GM12878 (cell line): ENCODE data around the gene ZNF620. TPM values are rescaled to one million over a fixed set of nuclear protein-coding genes. Genes with fewer than 3 reads are reported as not detected.

Experiments used
- BHLHE40 ChIP-seq, 2 experiments: fragments of 450-650 bp in 1 of 2; IDR thresholded peaks; 2 replicates each; pipeline ENCODE4 v1.6.1; 2011 to 2017; ENCODE audit warnings: low read depth in 2 of 2, borderline replicate concordance in 1 of 2, improper control_type of control experiment in 1 of 2, low read length in 1 of 2, mild to moderate bottlenecking in 1 of 2
- CBX5 ChIP-seq: sonication (generic); IDR thresholded peaks from 2 replicates; pipeline ENCODE4 v1.6.1; 2016; ENCODE audit warnings: low read depth, moderate library complexity, mild to moderate bottlenecking, inconsistent platforms
- CHD1 ChIP-seq: IDR thresholded peaks from 2 replicates; pipeline ENCODE4 v1.6.1; 2012; ENCODE audit warnings: low read depth, low read length, improper control_type of control experiment
- EED ChIP-seq: sonication (generic); IDR thresholded peaks from 2 replicates; pipeline ENCODE4 v1.6.1; 2016; ENCODE audit warnings: antibody characterized with exemption, low read depth
- EGR1 ChIP-seq, 2 experiments: IDR thresholded peaks; 1 replicate in 1 of 2; 2 replicates in 1 of 2; pipeline ENCODE4 v1.6.1; 2011 to 2012; ENCODE audit warnings: low read depth in 2 of 2, low read length in 2 of 2, borderline replicate concordance in 1 of 2, mild to moderate bottlenecking in 1 of 2, moderate library complexity in 1 of 2
- FOXM1 ChIP-seq: IDR thresholded peaks from 2 replicates; pipeline ENCODE4 v1.6.1; 2012; ENCODE audit warnings: low read depth, mild to moderate bottlenecking, inconsistent platforms, low read length, moderate library complexity
- GABPA ChIP-seq: IDR thresholded peaks from 2 replicates; pipeline ENCODE4 v1.6.1; 2014; ENCODE audit warnings: antibody characterized with exemption, low read depth, mild to moderate bottlenecking, inconsistent platforms
- HDAC2 ChIP-seq: fragments of 200-600 bp; sonication (generic); IDR thresholded peaks from 2 replicates; pipeline ENCODE4 v1.6.1; 2017
- IRF4 ChIP-seq: IDR thresholded peaks from 2 replicates; pipeline ENCODE4 v1.6.1; 2011; ENCODE audit warnings: low read depth, low read length
- KLF5 ChIP-seq: fragments of 450-650 bp; IDR thresholded peaks from 2 replicates; pipeline ENCODE4 v1.6.1; 2014; ENCODE audit warnings: mild to moderate bottlenecking; ENCODE audit not compliant: partially characterized antibody
- LARP7 ChIP-seq: fragments of 450-650 bp; IDR thresholded peaks from 2 replicates; pipeline ENCODE4 v1.6.1; 2017; ENCODE audit warnings: mild to moderate bottlenecking
- NR2F1 ChIP-seq: fragments of 450-650 bp; conservative IDR thresholded peaks from 2 replicates; pipeline ENCODE4 v1.6.1; 2017; ENCODE audit warnings: mild to moderate bottlenecking
- PAX8 ChIP-seq: fragments of 450-650 bp; IDR thresholded peaks from 2 replicates; pipeline ENCODE4 v1.6.1; 2017; ENCODE audit warnings: mild to moderate bottlenecking, moderate library complexity
- RAD51 ChIP-seq: fragments of 450-650 bp; IDR thresholded peaks from 2 replicates; pipeline ENCODE4 v1.6.1; 2016; ENCODE audit warnings: moderate library complexity, mild to moderate bottlenecking, inconsistent platforms
- RCOR1 ChIP-seq: conservative IDR thresholded peaks from 2 replicates; pipeline ENCODE4 v1.6.1; 2012; ENCODE audit warnings: low read depth, low read length, improper control_type of control experiment
- RELA ChIP-seq: fragments of 450-650 bp; IDR thresholded peaks from 2 replicates; pipeline ENCODE4 v1.8.0; 2014; ENCODE audit warnings: borderline replicate concordance; ENCODE audit not compliant: partially characterized antibody
- RUNX3 ChIP-seq: IDR thresholded peaks from 2 replicates; pipeline ENCODE4 v1.6.1; 2012; ENCODE audit warnings: low read length, inconsistent platforms
- SIX5 ChIP-seq: IDR thresholded peaks from 2 replicates; pipeline ENCODE4 v1.6.1; 2011; ENCODE audit warnings: mild to moderate bottlenecking, low read depth, low read length, moderate library complexity; ENCODE audit not compliant: severe bottlenecking
- SMAD5 ChIP-seq: IDR thresholded peaks from 2 replicates; pipeline ENCODE4 v1.6.1; 2016; ENCODE audit warnings: antibody characterized with exemption, low read depth
- SRF ChIP-seq, 2 experiments: IDR thresholded peaks; 2 replicates each; pipeline ENCODE4 v1.6.1; 2011; ENCODE audit warnings: low read depth in 2 of 2, low read length in 2 of 2, mild to moderate bottlenecking in 1 of 2, moderate library complexity in 1 of 2
- TARDBP ChIP-seq: IDR thresholded peaks from 2 replicates; pipeline ENCODE4 v1.6.1; 2016; ENCODE audit warnings: borderline replicate concordance
- ZBED1 ChIP-seq: IDR thresholded peaks from 2 replicates; pipeline ENCODE4 v1.6.1; 2016; ENCODE audit warnings: borderline replicate concordance
- ZNF384 ChIP-seq: IDR thresholded peaks from 2 replicates; pipeline ENCODE4 v1.6.1; 2012; ENCODE audit warnings: low read depth, mild to moderate bottlenecking, low read length, improper control_type of control experiment, borderline replicate concordance
- polyA plus RNA-seq, 11 experiments: library from polyadenylated mRNA; depleted of rRNA in 4 of 11; unstranded in 6 of 11; stranded (reverse) in 5 of 11; fragments of >200 nt; fragmentation: Nextera tagmentation in 4 of 11; fragmentation: Illumina TruSeq in 1 of 11; extraction: Ambion mirVana in 4 of 11; extraction: Trizol in 1 of 11; gene quantifications; 1 replicate in 1 of 11; 2 replicates in 10 of 11; pipeline versions ENCODE4 v1.2.1 to v1.2.3, GENCODE V29; 2011 to 2016; ENCODE audit warnings: inconsistent platforms in 2 of 11, missing spikeins in 2 of 11, low read depth in 1 of 11
- total RNA-seq, 4 experiments: library from RNA; depleted of rRNA in 3 of 4; stranded (reverse); fragments of >200 nt in 3 of 4; fragmentation: Illumina TruSeq in 1 of 4; extraction: Trizol in 1 of 4; gene quantifications; 2 replicates each; pipeline versions ENCODE4 v1.2.1 to v1.2.3, GENCODE V29; 2013 to 2021
- TF ChIP-seq, protein P1 (sequence below): fragments of 450-650 bp; conservative IDR thresholded peaks from 2 replicates; pipeline ENCODE4 v1.6.1; 2017; ENCODE audit warnings: mild to moderate bottlenecking, moderate library complexity
- TF ChIP-seq, protein P2 (sequence below): fragments of 150-350 bp; IDR thresholded peaks from 2 replicates; pipeline ENCODE4 v1.6.1; 2014; ENCODE audit warnings: mild to moderate bottlenecking, low read depth, low read length
- TF ChIP-seq, protein P3 (sequence below): IDR thresholded peaks from 2 replicates; pipeline ENCODE4 v1.6.1; 2012; ENCODE audit warnings: low read depth, low read length, improper control_type of control experiment
- TF ChIP-seq, protein P4 (sequence below): IDR thresholded peaks from 2 replicates; pipeline ENCODE4 v1.6.1; 2012; ENCODE audit warnings: low read depth, low read length, improper control_type of control experiment

Gene ZNF620
- total and polyA plus RNA-seq, 10 of the 15 experiments (the other 5 are each of a cell fraction or from before 2014, with no cell fraction given) = 1.3 to 4.3 (median 2.2) TPM

DNA sequence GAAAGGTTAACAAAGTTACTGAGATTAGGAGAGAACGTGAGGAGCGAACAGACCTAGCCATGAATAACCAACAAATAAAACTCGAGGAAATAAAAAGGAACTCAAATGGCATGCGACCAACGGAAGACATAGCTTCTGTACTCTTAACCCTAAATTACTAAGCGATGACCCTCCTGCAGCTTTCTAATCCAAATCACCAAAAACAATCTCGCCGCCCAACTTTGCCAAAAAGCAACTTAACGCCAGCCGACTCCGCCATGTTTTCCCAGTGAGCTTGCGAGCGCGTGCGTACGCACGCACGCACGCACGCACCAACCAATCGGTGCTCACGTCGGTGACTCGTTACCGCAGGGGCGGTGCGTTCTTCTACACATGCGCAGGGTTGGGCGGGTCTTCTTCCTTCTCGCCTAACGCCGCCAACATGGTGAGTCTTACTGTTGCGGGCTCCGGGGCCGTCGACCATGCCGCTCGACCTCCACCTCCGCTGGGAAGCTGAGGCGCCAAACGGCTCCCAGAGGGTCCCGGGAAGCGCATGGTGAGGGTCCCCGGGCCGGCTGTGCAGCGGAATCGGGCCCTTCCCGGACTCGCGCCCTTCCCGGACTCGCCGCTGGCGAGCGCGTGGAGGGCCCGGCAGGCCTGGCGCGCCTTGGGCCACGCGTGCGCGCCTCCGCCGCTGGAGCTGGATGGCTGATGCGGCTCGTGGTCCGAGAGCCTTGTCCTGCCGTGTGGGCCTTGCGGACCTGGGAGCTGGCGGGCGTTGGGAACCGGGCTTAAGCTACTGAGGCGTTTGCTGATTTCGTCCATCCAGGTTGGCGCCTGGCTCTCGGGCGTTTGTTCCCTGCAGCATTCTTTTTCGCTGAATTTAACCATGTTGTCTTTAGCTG, 48.7 kb upstream of the ZNF620 start, which contains the start of gene RPL14 (continued):
- TF ChIP-seq, protein P1, sequence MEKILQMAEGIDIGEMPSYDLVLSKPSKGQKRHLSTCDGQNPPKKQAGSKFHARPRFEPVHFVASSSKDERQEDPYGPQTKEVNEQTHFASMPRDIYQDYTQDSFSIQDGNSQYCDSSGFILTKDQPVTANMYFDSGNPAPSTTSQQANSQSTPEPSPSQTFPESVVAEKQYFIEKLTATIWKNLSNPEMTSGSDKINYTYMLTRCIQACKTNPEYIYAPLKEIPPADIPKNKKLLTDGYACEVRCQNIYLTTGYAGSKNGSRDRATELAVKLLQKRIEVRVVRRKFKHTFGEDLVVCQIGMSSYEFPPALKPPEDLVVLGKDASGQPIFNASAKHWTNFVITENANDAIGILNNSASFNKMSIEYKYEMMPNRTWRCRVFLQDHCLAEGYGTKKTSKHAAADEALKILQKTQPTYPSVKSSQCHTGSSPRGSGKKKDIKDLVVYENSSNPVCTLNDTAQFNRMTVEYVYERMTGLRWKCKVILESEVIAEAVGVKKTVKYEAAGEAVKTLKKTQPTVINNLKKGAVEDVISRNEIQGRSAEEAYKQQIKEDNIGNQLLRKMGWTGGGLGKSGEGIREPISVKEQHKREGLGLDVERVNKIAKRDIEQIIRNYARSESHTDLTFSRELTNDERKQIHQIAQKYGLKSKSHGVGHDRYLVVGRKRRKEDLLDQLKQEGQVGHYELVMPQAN = peak; percentile 96
- TF ChIP-seq GABPA (no peak), EED (peak; percentile 40; the same call in 1 of the 2 replicates), ZNF384 (no peak), CBX5 (no peak), CHD1 (0 out of 2 replicates have a peak, but pooled peaks have one; percentile 43), ZBED1 (0 out of 2 replicates have a peak, but pooled peaks have one; percentile 15), HDAC2 (no peak), KLF5 (peak; percentile 66), PAX8 (0 out of 2 replicates have a peak, but pooled peaks have one; percentile 58), EGR1 (IDR thresholded peaks at IDR 0.05; ENCODE audit: borderline replicate concordance in 1 of 2, low read depth in 2 of 2, low read length in 2 of 2) (peak in 1 of 2 experiments; percentile 97; a peak in 2 of 3 replicates), TARDBP (no peak), RCOR1 (no peak), BHLHE40 (IDR thresholded peaks at IDR 0.05; ENCODE audit: borderline replicate concordance in 1 of 2, low read depth in 2 of 2, low read length in 1 of 2) (peak; percentile 63 to 81), LARP7 (peak; percentile 91), RELA (peak; percentile 14), RAD51 (peak; percentile 27; the same call in 1 of the 2 replicates), SIX5 (peak; percentile 30), SRF (IDR thresholded peaks at IDR 0.05; ENCODE audit: low read depth in 2 of 2, low read length in 2 of 2) (no peak), FOXM1 (no peak), SMAD5 (peak; percentile 92; the same call in 1 of the 2 replicates), IRF4 (no peak), RUNX3 (peak; percentile 68), NR2F1 (0 out of 2 replicates have a peak, but pooled peaks have one; percentile 24)
- TF ChIP-seq, protein P2, sequence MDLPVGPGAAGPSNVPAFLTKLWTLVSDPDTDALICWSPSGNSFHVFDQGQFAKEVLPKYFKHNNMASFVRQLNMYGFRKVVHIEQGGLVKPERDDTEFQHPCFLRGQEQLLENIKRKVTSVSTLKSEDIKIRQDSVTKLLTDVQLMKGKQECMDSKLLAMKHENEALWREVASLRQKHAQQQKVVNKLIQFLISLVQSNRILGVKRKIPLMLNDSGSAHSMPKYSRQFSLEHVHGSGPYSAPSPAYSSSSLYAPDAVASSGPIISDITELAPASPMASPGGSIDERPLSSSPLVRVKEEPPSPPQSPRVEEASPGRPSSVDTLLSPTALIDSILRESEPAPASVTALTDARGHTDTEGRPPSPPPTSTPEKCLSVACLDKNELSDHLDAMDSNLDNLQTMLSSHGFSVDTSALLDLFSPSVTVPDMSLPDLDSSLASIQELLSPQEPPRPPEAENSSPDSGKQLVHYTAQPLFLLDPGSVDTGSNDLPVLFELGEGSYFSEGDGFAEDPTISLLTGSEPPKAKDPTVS = no peak
- TF ChIP-seq, protein P3, sequence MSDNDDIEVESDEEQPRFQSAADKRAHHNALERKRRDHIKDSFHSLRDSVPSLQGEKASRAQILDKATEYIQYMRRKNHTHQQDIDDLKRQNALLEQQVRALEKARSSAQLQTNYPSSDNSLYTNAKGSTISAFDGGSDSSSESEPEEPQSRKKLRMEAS = peak; percentile 84; the same call in 1 of the 2 replicates
- TF ChIP-seq, protein P4, sequence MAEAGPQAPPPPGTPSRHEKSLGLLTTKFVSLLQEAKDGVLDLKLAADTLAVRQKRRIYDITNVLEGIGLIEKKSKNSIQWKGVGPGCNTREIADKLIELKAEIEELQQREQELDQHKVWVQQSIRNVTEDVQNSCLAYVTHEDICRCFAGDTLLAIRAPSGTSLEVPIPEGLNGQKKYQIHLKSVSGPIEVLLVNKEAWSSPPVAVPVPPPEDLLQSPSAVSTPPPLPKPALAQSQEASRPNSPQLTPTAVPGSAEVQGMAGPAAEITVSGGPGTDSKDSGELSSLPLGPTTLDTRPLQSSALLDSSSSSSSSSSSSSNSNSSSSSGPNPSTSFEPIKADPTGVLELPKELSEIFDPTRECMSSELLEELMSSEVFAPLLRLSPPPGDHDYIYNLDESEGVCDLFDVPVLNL = no peak
